HG02763 (cell line): Measurements from ENCODE around the gene LEKR1.

Source experiments
- ATAC-seq: cut with Tn5 transposase; IDR thresholded peaks from one replicate; pipeline ENCODE4 v1.9.1; 2021; ENCODE audit warnings: mild to moderate bottlenecking, moderate library complexity; ENCODE audit not compliant: unreplicated experiment

The LEKR1 gene

DNA sequence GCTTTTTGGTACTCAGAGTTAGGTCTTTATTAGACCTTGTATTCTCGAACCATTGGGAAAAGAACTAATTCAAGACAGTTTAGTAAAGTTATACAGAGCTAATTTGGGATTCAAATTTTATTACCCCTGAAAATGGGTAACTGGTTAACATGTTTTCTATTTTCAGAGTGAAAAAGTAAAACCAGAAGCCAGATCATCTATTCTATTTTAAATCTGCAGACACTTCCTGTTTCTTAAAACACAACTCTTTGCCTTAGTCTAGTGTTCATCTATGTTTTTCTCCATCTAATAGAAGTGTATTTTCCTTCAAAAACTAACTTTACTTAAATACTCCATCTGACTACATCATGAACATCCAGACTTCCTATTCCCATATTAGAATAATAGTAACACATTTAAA is 220.4 kb downstream of the LEKR1 start:
- ATAC-seq: no peak

DNA sequence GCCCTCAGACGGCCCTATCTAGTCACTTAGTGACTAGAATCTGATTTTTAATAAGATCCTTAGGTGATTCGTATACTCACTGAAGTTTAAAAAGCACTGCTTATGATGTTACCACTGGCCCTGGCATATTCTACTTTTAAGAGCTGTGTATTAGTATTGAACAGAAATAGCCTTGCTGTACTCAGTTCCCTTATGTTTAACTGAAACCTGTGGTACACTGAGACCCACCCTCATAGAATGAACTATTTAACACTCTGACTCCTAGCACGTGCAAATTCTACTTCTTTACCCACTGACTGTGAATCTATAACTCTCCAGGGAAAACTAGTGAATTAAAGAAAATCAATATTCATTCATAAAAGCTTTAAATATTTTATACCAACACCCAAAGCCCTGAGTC is 224.9 kb downstream of the LEKR1 start:
- ATAC-seq: peak; percentile 51

DNA sequence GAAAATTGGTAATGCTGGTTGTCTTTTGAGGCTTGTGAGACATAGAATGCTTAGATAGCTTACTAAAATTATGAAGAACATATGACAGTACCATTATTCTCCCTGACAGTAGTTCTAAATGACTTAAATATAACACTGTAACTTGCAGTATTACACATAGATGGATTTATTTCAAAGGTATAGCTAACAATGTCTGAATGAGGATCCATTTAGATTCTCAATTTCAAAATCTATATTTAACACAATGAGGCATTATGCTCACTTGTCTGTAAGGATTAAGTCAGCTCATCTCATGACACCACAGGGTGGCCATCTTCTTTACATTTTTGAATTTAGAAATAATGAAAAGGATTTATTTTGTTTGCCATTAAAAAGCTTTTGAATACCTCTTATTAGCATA is 225.4 kb downstream of the LEKR1 start:
- ATAC-seq: no peak

DNA sequence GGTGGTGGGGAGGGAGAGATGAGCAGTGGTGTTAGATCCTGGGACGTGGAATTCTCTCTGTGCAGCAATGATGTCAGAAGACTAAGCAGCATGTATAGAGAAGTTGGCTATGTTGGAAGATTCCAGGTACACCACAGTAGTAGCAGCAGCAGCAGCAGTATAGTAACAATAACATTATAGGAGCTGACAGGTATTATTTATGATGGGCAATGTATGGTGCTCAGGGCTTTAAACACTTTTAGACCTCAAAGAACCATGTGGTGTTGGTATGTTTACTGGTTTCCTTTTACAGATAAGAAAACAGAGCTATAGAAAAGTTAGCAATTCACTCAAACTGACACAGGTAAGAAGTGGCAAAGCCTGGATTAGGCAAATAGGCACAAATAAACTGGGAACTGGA is 229.9 kb downstream of the LEKR1 start:
- ATAC-seq: no peak

DNA sequence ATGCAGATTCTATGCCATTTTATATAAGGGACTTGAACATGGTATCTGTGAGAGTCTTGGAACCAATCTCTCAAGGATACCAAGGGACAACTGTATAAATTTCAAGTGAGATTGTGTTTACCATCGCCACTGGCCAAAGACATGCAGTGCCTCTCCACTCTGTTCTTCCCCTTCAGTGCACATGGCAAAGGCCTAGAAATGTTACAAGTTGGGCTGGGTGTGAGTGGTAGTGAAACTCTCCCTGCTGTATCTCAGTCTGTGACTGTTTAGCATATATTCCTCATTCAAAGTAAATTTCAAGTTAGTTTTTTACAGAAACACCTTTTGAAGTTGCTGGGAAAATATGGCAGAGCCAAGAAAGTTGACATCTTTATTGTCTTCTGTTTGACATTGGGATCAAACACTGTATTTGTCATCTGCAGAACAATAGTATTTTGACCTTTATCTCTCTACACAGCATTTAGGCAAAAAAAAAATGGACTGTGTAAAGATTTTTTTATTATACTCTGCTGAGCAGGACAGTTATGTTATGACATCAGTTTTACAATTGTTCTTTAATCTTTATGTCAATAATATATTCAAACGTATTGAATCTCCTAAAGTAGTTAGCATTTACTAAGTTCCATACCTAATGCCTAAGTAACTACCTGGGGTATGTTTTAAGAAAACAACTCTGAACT is 232.4 kb downstream of the LEKR1 start:
- no peak for ATAC-seq

DNA sequence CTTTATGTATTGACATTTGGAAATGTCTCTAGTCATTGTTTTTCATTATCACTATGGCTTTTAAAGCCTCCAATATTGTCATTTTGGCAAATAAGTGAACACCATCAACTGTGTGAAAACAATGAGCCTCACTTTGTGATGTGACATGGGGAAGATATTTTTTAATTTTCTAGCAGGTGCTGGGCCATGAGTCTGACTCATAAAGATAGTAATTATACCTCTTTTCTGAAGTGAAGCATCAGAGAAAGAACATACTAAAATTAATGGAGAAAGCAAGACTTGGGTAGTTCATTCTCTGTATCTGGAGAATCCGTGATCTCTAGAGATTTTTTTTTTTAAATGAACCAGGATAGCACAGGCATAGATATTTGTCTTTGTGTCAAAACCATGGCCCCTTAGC is 233.0 kb downstream of the LEKR1 start:
- no peak for ATAC-seq

DNA sequence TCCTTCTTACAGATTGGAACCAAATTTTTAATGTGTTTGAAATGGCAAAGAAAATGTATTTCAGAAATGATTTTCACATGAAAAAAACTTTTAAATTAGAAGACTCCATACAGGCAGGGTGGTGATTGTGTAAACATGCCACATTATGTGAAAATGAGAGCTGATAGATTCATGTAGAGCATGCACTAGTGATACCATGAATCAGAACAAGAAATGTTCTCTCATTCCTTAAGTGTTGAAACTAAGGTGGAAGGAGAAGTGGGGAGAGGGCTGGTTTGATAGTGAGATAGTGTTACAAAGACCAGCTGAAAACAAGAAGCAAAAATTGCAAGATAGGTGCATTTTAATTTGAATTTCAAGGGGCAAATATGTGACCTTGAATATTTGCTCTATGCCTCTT is 233.5 kb downstream of the LEKR1 start:
- no peak for ATAC-seq

DNA sequence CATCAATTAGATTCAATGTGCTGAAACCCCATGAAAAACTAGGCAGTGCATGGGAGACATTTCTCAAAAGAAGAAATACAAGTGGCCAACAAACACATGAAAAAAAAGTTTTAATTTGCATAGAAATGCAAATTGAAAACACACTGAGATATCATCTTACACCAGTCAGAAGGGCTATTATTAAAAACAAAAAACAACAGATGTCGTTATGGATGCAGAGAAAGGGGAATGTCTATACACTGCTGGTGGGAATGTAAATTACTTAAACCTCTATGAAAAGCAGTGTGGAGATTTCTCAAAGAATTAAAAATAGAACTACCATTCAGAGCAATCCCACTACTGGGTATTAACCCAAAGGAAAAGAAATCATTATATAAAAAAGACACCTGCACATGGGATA is 235.1 kb downstream of the LEKR1 start:
- no peak for ATAC-seq

DNA sequence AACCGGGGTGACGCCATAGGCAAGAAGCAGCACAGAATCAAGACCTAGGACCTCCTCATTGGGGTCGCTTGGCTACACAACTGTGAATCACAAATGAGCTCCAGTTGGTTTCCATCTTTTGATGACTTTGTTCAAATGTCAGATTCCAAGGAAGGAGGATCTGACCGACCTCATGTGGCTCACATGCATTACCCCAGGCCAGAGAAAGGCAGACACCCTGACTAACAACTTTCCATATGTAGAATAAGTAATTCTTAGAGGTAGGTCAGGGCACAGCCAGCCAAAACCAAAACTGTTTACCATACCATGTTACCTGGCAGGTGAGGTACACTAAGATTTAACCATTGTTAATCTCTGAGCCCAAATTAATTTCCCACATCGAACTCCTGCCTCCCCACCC is 237.3 kb downstream of the LEKR1 start:
- ATAC-seq: no peak

DNA sequence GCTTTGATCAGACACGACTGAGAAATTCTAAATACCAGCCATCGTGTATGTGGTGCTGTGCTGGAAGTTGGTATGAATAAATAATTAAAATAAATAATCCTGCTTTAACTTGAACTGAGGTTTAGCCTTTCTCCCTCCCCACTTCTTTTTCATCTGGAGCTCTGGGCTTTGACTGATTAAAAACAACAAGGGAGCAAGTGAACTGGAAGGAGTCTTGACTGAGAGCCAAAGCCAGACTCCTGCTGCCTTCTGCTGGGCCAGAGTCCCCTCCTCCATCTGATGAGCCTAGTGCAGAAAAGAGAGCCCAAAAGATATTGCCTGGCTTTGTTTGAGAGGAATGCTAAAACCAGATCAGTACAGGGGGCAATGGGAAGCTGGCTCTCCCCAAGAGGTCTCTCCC is 237.8 kb downstream of the LEKR1 start:
- peak; percentile 19 for ATAC-seq

DNA sequence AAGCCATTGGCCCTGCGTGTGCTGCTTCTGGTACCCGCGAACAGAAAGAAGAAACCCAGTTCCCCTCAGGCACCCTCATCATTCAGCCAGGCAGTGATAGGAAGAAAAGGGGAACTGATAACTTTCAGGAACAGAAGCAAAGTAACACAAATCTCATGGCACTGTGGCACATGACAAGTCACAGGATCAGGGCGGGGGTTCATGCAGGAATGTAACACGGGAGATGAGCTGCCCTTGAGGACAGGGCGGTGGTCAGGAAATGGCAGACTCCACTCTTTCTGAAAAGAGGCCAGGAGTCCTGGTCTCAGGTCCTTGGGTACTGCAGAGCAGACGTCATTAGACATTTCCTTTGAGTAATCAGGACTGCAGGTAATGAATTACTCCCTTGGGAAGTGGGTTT is 238.2 kb downstream of the LEKR1 start:
- ATAC-seq: peak; percentile 79

DNA sequence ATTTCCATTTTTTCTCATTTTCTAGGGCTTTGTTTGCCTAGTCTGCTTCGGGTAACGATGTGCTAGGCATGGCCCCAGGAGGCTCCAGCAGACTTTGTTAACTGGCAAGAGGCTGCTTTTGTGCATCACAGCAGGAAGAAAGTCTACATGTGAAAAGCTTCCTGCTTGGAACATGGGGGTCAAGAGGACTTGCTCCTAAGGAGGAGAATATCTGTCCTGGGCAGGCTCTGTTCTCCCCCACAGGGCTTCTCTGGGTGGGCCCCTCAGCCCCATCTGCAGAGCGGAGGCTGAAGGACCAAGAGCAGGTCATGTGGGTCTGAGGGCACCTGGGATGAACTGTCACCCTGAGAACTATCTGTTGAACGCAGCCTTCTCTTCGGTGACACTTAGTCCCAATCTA is 239.0 kb downstream of the LEKR1 start:
- no peak for ATAC-seq

DNA sequence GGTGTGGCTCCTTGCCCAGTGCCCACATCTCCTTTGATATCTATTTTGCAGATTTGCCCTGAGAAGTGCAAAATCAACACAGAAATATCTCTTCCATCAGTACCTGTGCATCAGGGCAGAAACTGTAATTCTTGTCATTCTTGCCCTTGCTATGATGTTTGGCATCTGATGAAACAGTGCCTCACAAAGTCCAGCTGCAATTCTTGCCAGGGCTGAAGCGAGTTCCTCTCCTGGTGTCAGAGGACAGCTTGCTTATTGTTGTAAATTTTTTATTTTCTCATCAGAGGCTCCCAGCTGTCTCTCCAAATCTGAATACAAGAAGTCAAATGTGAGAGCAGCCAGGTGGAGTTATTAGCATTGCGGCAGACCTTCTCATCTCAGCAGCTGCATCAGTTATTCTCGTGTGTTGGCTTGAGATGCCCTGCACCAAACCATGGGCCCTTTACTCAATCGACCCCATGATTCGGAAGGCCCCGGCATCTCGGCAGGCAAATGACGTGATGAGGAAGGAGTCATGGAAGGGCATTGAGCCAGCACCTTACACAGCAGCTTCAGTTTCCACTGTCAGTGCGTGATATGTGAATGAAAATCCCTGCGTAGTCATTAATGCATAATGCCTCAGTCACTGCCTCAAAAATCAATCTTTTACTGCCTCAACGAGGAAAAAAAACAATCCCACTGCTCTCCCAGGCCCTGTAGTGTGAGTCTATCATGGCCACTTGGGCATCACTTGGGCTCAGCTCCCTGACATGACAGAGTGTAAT is 240.4 kb downstream of the LEKR1 start:
- ATAC-seq: no peak

DNA sequence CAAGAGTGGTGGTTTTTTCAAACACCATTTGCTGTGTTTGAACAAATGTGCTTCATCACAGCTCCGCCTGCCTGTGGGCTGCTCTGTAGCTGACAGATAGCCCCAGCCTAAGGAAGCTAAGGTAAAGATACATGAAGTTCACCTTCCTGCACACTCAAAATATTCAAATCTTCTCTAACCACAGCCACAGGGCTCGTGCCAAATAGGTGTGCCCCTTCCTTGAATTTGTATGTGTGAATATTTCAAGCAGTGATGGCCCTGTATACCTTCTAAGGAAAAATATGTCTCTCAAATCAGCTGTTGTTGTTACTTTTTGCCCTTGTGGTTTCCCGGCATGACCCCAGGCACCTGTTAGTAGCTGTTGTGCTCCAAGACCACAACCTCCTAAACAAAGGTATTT is 241.0 kb downstream of the LEKR1 start:
- ATAC-seq: no peak

DNA sequence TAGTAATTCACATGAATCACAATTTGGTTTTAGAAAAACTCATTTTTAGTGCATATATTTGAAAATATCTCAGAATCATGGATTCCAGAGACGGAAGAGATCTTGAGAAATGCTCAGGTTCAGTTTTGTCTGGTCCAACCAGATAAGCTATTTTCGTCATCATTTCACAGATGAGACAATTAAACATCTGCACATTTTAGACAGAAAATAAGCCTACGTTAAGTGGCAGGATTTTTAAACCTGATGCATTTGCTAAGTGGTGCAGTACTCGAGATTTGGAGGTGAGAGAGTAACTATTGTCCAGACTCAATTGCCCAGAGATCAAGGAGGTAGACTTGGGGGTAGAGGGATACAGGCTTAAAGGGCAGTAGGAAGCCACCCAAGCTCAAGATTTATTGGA is 243.3 kb downstream of the LEKR1 start:
- ATAC-seq: no peak

DNA sequence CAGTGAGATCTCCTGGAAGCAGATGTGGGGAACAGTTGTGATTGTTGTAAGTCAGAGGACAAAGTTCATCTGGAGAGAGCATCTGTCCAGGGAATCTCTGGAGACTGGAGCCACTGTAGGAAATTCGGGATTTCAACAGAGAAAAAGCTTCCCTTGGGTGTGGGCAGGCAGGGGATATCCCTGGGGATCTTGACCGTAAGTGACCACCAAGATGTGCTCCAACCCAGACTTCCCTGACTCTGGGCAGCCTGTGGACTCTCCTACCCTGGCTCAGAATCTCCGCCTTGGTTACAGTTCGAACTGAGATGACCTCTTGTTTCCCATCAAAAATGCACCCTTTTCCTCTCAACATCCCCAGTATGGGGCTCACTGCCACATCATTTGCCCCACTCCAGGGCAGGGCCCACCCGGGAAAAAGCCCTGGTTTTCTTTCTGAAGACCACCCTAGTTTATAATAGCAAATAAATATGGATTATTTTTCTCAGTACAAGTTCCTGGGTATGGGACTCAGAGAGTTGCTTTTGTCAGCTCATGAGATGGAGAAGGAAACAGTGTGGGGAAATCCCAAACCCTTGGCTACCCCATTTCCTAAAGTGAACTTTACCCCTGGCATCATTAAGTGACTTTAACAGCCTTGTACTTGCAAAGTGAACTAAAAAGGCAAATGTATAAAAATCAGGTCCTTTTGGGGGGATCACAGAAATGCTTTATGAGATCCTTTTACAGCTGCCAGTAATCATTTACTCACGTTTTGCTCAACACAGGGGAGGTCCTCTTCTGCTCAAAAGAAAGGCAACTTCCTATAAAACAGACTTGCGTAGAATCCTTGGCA is 243.9 kb downstream of the LEKR1 start:
- ATAC-seq: no peak

DNA sequence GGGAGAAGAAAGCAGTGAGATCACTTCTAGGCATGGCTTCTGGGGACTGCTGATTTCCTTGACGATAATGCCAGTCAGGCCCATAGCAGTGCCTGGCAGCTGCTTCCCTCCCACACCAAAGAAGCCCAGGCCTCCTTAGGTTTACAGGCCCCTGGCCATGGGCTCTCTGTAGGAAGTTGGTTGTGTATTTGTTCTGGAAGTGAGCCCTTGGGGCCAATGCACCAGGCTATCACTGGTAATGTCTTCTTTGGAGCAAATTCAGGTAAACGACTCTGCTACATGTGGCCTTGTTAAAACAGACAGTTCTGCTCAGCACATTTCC is 244.5 kb downstream of the LEKR1 start:
- ATAC-seq: no peak

DNA sequence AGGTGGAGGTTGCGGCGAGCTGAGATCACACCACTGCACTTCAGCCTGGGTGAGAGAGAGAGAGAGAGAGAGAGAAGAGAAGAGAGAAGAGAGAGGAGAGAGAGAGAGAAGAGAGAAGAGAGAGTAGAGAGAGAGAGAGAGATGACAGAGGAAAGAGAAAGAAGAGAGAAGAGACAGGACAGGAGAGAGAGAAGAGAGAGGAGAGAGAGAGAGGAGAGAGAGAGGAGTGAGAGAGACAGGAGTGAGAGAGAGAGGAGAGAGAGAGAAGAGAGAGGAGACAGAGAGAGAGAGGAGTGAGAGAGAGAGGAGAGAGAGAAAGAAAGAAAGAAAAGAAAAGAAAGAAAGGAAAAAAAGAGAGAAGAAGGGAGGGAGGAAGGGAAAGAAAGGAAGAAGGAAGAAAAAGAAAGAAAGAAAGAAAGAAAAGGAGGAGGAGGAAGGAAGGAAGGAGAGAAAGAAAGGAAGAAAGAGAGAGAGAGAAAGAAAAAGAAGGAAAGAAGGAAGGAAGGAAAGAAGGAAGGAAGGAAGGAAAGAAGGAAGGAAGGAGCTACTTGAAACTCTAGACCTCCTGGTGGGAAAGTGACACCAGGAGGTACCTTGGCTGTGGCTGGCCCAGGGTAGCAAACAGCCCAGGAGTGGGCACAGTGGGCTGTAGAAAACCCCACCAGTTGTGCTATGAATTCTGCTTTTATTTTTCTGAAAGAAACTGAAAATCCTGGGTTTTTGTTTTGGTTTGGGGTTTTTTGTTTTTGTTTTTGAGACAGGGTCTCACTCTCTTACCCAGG is 245.8 kb downstream of the LEKR1 start:
- ATAC-seq: no peak

DNA sequence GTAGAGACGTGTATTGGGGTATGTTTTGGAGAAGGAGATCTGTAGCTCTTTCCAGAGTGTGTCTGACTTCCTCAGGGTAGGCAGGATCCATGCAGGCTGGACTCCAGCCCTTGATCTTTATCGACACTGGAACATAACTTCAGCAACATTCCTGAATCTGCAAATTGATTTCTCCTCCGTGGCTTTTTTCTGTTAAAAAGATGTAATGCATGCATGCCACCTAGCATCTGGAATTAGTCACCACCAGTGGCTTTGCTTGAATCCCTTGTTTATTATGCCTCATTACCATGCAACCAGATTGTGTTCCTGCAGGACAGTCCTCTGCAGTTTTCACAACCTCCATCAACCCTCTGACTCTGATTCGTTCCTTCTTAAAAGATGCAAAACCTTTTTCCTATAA is 247.7 kb downstream of the LEKR1 start:
- no peak for ATAC-seq

DNA sequence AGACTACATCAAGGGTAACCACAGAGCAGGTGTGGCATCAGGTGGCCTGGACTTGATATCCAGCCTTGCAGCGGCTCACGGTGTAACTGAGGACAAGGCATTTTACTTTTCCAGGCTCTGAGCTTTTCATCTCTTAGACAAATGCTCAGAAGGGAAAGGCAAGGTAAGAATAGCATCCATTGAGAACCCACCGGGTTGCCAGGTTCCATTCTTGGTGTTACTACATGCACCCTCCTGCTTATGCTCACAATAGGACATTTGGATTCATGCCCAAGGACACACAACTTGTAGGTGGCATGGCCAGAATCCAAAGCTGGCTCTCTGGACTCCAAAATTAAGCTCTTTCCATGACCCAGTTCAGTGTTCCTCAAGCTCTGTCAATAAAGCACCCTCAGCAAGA is 248.3 kb downstream of the LEKR1 start:
- ATAC-seq: no peak

DNA sequence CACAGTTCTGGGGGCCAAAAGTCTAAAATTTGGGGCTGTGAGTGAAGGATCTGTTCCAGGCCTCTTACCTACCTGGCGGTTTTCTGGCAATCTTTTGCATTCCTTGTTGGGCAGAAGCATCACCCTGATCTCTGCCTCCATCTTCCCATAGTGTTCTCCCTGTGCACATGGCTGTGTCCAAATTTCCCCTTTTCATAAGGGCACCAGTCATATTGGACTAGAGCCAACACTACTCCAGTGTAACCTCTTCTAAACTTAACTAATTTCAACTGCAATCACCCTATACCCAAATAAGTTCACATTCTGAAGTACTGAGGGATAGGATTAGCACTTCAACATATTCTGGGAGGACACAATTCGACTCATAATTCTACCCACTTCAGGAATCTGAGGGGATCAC is 248.8 kb downstream of the LEKR1 start:
- no peak for ATAC-seq
